Ecto neural progenitor cell (in vitro differentiated cells): Measurements from ENCODE around the gene GIMAP8.
"Not testable (repeated sequence)": the region's sequence is repeated elsewhere in the genome, so short reads cannot be mapped to it uniquely, and the experiment has no call there.

Source experiments
- DNase-seq: peaks from one replicate; pipeline ENCODE4 v3.0.0-alpha.2; 2018; ENCODE audit warnings: low spot score

GIMAP8 gene

GRCh38 chr7:150435390-150436073 is 14.9 kb upstream of the GIMAP8 start:
- DNase-seq = no peak

GRCh38 chr7:150439967-150440366 is 10.5 kb upstream of the GIMAP8 start:
- DNase-seq = no peak

GRCh38 chr7:150441524-150441923 is 8.9 kb upstream of the GIMAP8 start:
- no peak for DNase-seq

GRCh38 chr7:150442811-150443210 is 7.6 kb upstream of the GIMAP8 start:
- DNase-seq = no peak

GRCh38 chr7:150443793-150444540 is 6.5 kb upstream of the GIMAP8 start:
- DNase-seq = no peak

- no peak for DNase-seq
Measured at GRCh38 chr7:150444674-150445365, 5.6 kb upstream of the GIMAP8 start.

GRCh38 chr7:150446288-150446938 is 4.0 kb upstream of the GIMAP8 start:
- no peak for DNase-seq

GRCh38 chr7:150447966-150448788 is 2.3 kb upstream of the GIMAP8 start:
- DNase-seq = peak; percentile 43

- DNase-seq = peak; percentile 81
Measured at GRCh38 chr7:150448789-150449147, 1.7 kb upstream of the GIMAP8 start.

- DNase-seq = no peak
Measured at GRCh38 chr7:150449206-150449952, 1.1 kb upstream of the GIMAP8 start.

GRCh38 chr7:150451097-150451793 is 815 bp downstream of the GIMAP8 start:
- no peak for DNase-seq

- no peak for DNase-seq
Measured at GRCh38 chr7:150451833-150452461, 1.5 kb downstream of the GIMAP8 start.

GRCh38 chr7:150453181-150453580 is 2.8 kb downstream of the GIMAP8 start:
- DNase-seq = no peak

GRCh38 chr7:150453892-150454291 is 3.5 kb downstream of the GIMAP8 start:
- DNase-seq = no peak

- not testable (repeated sequence) for DNase-seq
Measured at GRCh38 chr7:150457064-150457463, 6.6 kb downstream of the GIMAP8 start.

GRCh38 chr7:150458235-150458634 is 7.8 kb downstream of the GIMAP8 start:
- no peak for DNase-seq

- DNase-seq = no peak
Measured at GRCh38 chr7:150458756-150459155, 8.3 kb downstream of the GIMAP8 start.

GRCh38 chr7:150461520-150461919 is 11.1 kb downstream of the GIMAP8 start:
- DNase-seq = no peak

- no peak for DNase-seq
Measured at GRCh38 chr7:150462413-150462812, 12.0 kb downstream of the GIMAP8 start.

- no peak for DNase-seq
Measured at GRCh38 chr7:150463461-150463860, 13.0 kb downstream of the GIMAP8 start.
